Measurements from ENCODE around the gene DCAF7. TPM values are rescaled to one million over a fixed set of nuclear protein-coding genes. Genes with fewer than 3 reads are reported as not detected.

DCAF7 gene
- total RNA-seq, 1 donor from 2014 or later, result 137 TPM

DNA sequence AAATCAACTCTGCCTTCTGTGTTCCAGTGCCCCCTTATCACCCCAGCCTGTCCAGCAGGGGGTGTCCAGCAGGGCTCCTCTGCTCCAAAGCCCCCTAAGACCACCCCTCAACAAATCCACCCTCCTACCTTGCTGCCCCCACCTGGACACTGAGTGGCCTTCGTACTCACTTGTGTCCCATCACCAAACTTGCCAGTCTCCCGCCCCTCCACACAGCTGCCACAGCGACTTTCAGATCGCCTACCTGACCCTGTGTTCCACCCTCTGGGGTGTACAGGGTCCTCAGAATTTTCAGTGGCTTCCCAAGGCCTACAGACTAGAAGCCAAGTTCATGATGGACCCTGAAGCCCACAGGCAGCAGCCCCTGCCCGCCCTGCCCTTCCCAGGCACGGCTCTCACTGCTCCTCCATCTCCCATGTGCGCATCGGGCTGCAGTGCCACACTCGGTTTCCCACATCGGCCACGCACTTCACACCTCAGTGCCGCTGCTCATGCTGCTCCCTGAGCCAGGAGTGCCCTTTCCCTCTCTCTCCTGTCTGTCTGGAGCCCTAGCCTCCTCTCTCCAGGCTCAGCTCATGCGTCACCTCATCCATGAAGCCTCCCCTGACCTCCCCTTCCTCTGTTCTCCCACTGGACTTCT lies 15.3 kb upstream of the DCAF7 start:
- H3K27ac Mint-ChIP-seq (ENCODE audit: unreplicated experiment), result no peak overlapping the region
- peaks cover 4% of the 10 kb centered on the region for H3K4me1 Mint-ChIP-seq (ENCODE audit: low read depth, unreplicated experiment)
- TF ChIP-seq, protein P1, sequence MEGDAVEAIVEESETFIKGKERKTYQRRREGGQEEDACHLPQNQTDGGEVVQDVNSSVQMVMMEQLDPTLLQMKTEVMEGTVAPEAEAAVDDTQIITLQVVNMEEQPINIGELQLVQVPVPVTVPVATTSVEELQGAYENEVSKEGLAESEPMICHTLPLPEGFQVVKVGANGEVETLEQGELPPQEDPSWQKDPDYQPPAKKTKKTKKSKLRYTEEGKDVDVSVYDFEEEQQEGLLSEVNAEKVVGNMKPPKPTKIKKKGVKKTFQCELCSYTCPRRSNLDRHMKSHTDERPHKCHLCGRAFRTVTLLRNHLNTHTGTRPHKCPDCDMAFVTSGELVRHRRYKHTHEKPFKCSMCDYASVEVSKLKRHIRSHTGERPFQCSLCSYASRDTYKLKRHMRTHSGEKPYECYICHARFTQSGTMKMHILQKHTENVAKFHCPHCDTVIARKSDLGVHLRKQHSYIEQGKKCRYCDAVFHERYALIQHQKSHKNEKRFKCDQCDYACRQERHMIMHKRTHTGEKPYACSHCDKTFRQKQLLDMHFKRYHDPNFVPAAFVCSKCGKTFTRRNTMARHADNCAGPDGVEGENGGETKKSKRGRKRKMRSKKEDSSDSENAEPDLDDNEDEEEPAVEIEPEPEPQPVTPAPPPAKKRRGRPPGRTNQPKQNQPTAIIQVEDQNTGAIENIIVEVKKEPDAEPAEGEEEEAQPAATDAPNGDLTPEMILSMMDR (IDR thresholded peaks at IDR 0.05; ENCODE audit: partially characterized antibody, unreplicated experiment), result no peak
- peaks cover 24% of the 10 kb centered on the region for H3K27me3 Mint-ChIP-seq (ENCODE audit: unreplicated experiment)
- H3K36me3 Mint-ChIP-seq (ENCODE audit: unreplicated experiment), result peaks cover 5% of the 10 kb centered on the region
- DNase-seq, result no peak
- no peak overlapping the region for H3K4me3 Mint-ChIP-seq (ENCODE audit: unreplicated experiment)
- peaks cover 5% of the 10 kb centered on the region for H3K9me3 Mint-ChIP-seq (ENCODE audit: unreplicated experiment)

DNA sequence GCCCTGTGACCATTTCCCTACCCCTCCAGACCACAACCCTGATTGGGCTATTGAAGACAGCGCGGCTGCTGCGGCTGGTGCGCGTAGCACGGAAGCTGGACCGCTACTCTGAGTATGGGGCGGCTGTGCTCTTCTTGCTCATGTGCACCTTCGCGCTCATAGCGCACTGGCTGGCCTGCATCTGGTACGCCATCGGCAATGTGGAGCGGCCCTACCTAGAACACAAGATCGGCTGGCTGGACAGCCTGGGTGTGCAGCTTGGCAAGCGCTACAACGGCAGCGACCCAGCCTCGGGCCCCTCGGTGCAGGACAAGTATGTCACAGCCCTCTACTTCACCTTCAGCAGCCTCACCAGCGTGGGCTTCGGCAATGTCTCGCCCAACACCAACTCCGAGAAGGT lies 14.6 kb upstream of the DCAF7 start:
- peaks cover 25% of the 10 kb centered on the region for H3K27me3 Mint-ChIP-seq (ENCODE audit: unreplicated experiment)
- H3K36me3 Mint-ChIP-seq (ENCODE audit: unreplicated experiment), result peaks cover 5% of the 10 kb centered on the region
- no peak overlapping the region for H3K27ac Mint-ChIP-seq (ENCODE audit: unreplicated experiment)
- H3K9me3 Mint-ChIP-seq (ENCODE audit: unreplicated experiment), result peaks cover 5% of the 10 kb centered on the region
- no peak overlapping the region for H3K4me3 Mint-ChIP-seq (ENCODE audit: unreplicated experiment)
- TF ChIP-seq, protein P1 (IDR thresholded peaks at IDR 0.05; ENCODE audit: partially characterized antibody, unreplicated experiment), result no peak
- DNase-seq, result no peak
- peaks cover 4% of the 10 kb centered on the region for H3K4me1 Mint-ChIP-seq (ENCODE audit: low read depth, unreplicated experiment)

DNA sequence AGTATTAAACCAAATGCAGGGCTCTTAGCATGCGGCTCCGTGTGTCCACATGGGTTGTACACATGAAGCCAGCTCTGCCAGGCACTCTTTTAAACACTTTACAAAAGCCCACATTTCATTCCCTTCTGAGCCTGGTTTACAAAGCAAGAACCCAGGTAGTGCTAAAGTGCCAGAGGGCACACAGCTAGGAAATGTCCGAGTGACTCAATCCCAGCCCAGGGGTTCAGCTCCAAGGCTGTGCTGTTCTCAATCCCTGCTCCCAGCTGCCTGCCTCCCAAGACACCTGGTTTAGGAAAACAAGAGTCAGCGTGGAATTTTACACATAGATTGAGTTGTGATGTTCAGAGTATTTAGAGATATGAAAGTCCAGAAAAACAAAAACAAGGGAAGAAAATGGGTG lies 13.3 kb upstream of the DCAF7 start:
- TF ChIP-seq, protein P1 (IDR thresholded peaks at IDR 0.05; ENCODE audit: partially characterized antibody, unreplicated experiment), result no peak
- H3K9me3 Mint-ChIP-seq (ENCODE audit: unreplicated experiment), result peaks cover 5% of the 10 kb centered on the region
- H3K4me3 Mint-ChIP-seq (ENCODE audit: unreplicated experiment), result peak overlapping the region; percentile 21
- peaks cover 5% of the 10 kb centered on the region for H3K36me3 Mint-ChIP-seq (ENCODE audit: unreplicated experiment)
- peaks cover 26% of the 10 kb centered on the region for H3K27me3 Mint-ChIP-seq (ENCODE audit: unreplicated experiment)
- H3K27ac Mint-ChIP-seq (ENCODE audit: unreplicated experiment), result no peak overlapping the region
- H3K4me1 Mint-ChIP-seq (ENCODE audit: low read depth, unreplicated experiment), result peaks cover 4% of the 10 kb centered on the region
- no peak for DNase-seq

DNA sequence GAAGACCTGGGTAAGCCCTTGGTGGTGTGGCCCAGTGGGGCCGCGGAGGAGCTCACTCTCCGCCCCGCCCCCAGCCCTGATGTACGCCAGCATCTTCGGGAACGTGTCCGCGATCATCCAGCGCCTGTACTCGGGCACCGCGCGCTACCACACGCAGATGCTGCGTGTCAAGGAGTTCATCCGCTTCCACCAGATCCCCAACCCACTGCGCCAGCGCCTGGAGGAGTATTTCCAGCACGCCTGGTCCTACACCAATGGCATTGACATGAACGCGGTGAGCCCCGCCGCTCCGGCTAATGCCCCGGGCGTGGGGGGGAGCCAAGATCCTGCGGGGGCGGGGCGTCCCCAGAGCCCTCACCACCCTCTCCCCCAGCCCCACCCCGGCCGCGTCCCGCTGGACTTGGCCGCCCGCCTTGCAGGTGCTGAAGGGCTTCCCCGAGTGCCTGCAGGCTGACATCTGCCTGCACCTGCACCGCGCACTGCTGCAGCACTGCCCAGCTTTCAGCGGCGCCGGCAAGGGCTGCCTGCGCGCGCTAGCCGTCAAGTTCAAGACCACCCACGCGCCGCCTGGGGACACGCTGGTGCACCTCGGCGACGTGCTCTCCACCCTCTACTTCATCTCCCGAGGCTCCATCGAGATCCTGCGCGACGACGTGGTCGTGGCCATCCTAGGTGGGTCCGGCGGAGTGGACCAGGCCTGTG lies 12.1 kb upstream of the DCAF7 start:
- peak; percentile 64 for DNase-seq
- TF ChIP-seq, protein P1 (IDR thresholded peaks at IDR 0.05; ENCODE audit: partially characterized antibody, unreplicated experiment), result no peak
- peaks cover 28% of the 10 kb centered on the region for H3K27me3 Mint-ChIP-seq (ENCODE audit: unreplicated experiment)
- H3K4me3 Mint-ChIP-seq (ENCODE audit: unreplicated experiment), result peak overlapping the region; percentile 60
- H3K36me3 Mint-ChIP-seq (ENCODE audit: unreplicated experiment), result peaks cover 5% of the 10 kb centered on the region
- H3K27ac Mint-ChIP-seq (ENCODE audit: unreplicated experiment), result no peak overlapping the region
- peaks cover 5% of the 10 kb centered on the region for H3K9me3 Mint-ChIP-seq (ENCODE audit: unreplicated experiment)
- H3K4me1 Mint-ChIP-seq (ENCODE audit: low read depth, unreplicated experiment), result peaks cover 6% of the 10 kb centered on the region
